ENCODE results near the gene RBMY1A1. TPM values are rescaled to one million over a fixed set of nuclear protein-coding genes. Genes with fewer than 3 reads are reported as not detected.
"Not testable (repeated sequence)": the region's sequence is repeated elsewhere in the genome, so short reads cannot be mapped to it uniquely, and the experiment has no call there.

Gene RBMY1A1
- not detected in 2 replicates for total RNA-seq
- long read RNA-seq, result 0 reads

DNA sequence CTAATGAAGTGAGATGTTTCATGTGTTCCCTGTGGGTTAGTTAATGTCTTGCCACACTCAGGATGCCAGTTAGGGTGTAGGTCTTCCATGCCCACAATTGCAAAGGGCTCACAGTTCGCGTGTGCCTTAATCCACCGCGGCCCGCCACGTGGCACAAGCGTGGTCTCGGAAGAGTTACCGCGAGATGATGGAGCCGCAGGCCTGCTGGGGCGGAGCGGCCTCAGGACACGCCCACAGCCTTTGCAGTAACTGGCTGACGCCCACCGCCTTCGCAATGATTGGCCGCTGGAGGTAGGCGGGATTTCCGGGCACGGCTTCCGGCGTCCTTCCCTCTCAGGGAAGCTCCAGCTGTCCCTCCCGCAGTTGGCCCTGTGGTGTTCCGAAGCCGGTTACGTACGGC is at the start of gene RBMY1A1:
RBMY1A1 (plus strand) TSS at position 301 of the 400 bp plus-strand sequence. CDS start 2,013 bp downstream, outside the sequence.
- H3K36me3 Mint-ChIP-seq (ENCODE audit: unreplicated experiment); H3K9me3 Mint-ChIP-seq (ENCODE audit: unreplicated experiment): not testable (repeated sequence)

DNA sequence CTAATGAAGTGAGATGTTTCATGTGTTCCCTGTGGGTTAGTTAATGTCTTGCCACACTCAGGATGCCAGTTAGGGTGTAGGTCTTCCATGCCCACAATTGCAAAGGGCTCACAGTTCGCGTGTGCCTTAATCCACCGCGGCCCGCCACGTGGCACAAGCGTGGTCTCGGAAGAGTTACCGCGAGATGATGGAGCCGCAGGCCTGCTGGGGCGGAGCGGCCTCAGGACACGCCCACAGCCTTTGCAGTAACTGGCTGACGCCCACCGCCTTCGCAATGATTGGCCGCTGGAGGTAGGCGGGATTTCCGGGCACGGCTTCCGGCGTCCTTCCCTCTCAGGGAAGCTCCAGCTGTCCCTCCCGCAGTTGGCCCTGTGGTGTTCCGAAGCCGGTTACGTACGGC is 23.6 kb upstream of the RBMY1A1 start, which contains the start of gene RBMY1B:
RBMY1B (plus strand) TSS at position 301 of the 400 bp plus-strand sequence. CDS start 2,013 bp downstream, outside the sequence.
- H3K27me3 Mint-ChIP-seq (ENCODE audit: unreplicated experiment); H3K9me3 Mint-ChIP-seq (ENCODE audit: unreplicated experiment); H3K4me1 Mint-ChIP-seq (ENCODE audit: unreplicated experiment); DNase-seq (ENCODE audit: extremely low spot score, unreplicated experiment); H3K27ac Mint-ChIP-seq (ENCODE audit: unreplicated experiment); H3K4me3 Mint-ChIP-seq (ENCODE audit: unreplicated experiment); H3K36me3 Mint-ChIP-seq (ENCODE audit: unreplicated experiment): not testable (repeated sequence)

More for the DNA sequence above, at the start of gene RBMY1A1:
- not testable (repeated sequence) for H3K4me3 Mint-ChIP-seq (ENCODE audit: unreplicated experiment); H3K4me1 Mint-ChIP-seq (ENCODE audit: unreplicated experiment); H3K27ac Mint-ChIP-seq (ENCODE audit: unreplicated experiment); H3K27me3 Mint-ChIP-seq (ENCODE audit: unreplicated experiment); DNase-seq (ENCODE audit: extremely low spot score, unreplicated experiment)

- H3K27ac Mint-ChIP-seq (ENCODE audit: unreplicated experiment); H3K36me3 Mint-ChIP-seq (ENCODE audit: unreplicated experiment); DNase-seq (ENCODE audit: extremely low spot score, unreplicated experiment); H3K27me3 Mint-ChIP-seq (ENCODE audit: unreplicated experiment); H3K9me3 Mint-ChIP-seq (ENCODE audit: unreplicated experiment); H3K4me3 Mint-ChIP-seq (ENCODE audit: unreplicated experiment); H3K4me1 Mint-ChIP-seq (ENCODE audit: unreplicated experiment): not testable (repeated sequence)
Measured at GRCh38 chrY:21559316-21559984, 24.8 kb downstream of the RBMY1A1 start.

DNA sequence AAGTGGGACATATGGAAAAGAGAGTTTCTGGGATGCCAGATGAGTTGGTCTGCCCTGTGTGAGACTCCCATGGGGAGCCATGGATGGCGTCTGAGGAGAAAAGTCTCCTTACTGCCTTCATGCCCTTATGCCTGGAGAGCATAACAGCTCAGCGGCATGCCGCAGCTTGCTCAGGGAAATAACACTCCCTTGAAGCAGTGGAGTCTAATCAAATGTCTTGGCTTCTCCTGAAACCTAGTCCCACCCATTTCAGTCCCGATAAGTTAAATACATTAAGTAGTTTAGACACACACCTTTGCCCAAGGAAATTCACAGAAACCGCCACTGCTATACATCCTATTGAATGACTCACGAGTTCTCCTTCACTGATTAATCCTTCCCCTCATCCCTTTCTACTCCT is 50.8 kb downstream of the RBMY1A1 start:
- no peak for TF ChIP-seq CTCF (IDR thresholded peaks at IDR 0.05)

GRCh38 chrY:21586454-21586853 is 51.8 kb downstream of the RBMY1A1 start:
- H3K9me3 Mint-ChIP-seq (ENCODE audit: unreplicated experiment); H3K27ac Mint-ChIP-seq (ENCODE audit: unreplicated experiment); H3K27me3 Mint-ChIP-seq (ENCODE audit: unreplicated experiment); H3K4me1 Mint-ChIP-seq (ENCODE audit: unreplicated experiment); H3K4me3 Mint-ChIP-seq (ENCODE audit: unreplicated experiment); DNase-seq (ENCODE audit: extremely low spot score, unreplicated experiment); H3K36me3 Mint-ChIP-seq (ENCODE audit: unreplicated experiment): not testable (repeated sequence)

More for the DNA sequence above, 50.8 kb downstream of the RBMY1A1 start:
- no peak overlapping the region for H3K4me3 Mint-ChIP-seq (ENCODE audit: unreplicated experiment)
- no peak overlapping the region for H3K27ac Mint-ChIP-seq (ENCODE audit: unreplicated experiment)
- no peaks in the 10 kb centered on the region for H3K36me3 Mint-ChIP-seq (ENCODE audit: unreplicated experiment)
- H3K27me3 Mint-ChIP-seq (ENCODE audit: unreplicated experiment), result no peaks in the 10 kb centered on the region
- no peak for DNase-seq (ENCODE audit: extremely low spot score, unreplicated experiment)
- no peaks in the 10 kb centered on the region for H3K4me1 Mint-ChIP-seq (ENCODE audit: unreplicated experiment)
- H3K9me3 Mint-ChIP-seq (ENCODE audit: unreplicated experiment), result no peaks in the 10 kb centered on the region

DNA sequence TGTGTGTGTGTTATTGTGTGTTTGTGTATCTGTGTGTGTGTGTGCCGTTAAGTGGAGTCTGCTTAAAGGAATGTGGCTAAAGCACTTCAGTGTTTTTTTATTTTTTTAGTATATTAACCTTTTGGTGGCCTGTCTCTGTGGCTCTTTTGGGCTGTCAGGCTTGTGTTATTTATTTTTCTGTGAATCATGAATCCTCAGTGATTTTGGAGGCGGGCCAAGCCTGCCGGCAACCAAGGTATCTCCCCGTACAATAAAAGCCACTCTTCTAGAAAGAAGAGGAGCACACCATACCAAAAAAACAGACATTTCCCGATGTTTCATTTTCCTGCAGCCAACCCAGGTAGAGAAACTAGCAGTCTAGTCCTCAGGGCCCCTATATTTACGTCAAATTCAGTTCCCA is 57.4 kb downstream of the RBMY1A1 start:
- no peak for DNase-seq (ENCODE audit: extremely low spot score, unreplicated experiment)
- H3K27me3 Mint-ChIP-seq (ENCODE audit: unreplicated experiment), result no peaks in the 10 kb centered on the region
- H3K4me3 Mint-ChIP-seq (ENCODE audit: unreplicated experiment), result no peak overlapping the region
- no peaks in the 10 kb centered on the region for H3K9me3 Mint-ChIP-seq (ENCODE audit: unreplicated experiment)
- no peaks in the 10 kb centered on the region for H3K4me1 Mint-ChIP-seq (ENCODE audit: unreplicated experiment)
- TF ChIP-seq CTCF (IDR thresholded peaks at IDR 0.05), result no peak
- no peaks in the 10 kb centered on the region for H3K36me3 Mint-ChIP-seq (ENCODE audit: unreplicated experiment)
- no peak overlapping the region for H3K27ac Mint-ChIP-seq (ENCODE audit: unreplicated experiment)

GRCh38 chrY:21596287-21596686 is 61.6 kb downstream of the RBMY1A1 start:
- not testable (repeated sequence) for H3K4me1 Mint-ChIP-seq (ENCODE audit: unreplicated experiment); H3K4me3 Mint-ChIP-seq (ENCODE audit: unreplicated experiment); H3K27ac Mint-ChIP-seq (ENCODE audit: unreplicated experiment); H3K9me3 Mint-ChIP-seq (ENCODE audit: unreplicated experiment); DNase-seq (ENCODE audit: extremely low spot score, unreplicated experiment); H3K27me3 Mint-ChIP-seq (ENCODE audit: unreplicated experiment); H3K36me3 Mint-ChIP-seq (ENCODE audit: unreplicated experiment)

Other genes starting within 250 kb of the RBMY1A1 start
- gene RBMY1B, start 23.5 kb upstream of the RBMY1A1 start, total RNA-seq, result not detected in 2 replicates